Prostate gland (tissue), 2 donors: ENCODE results near the gene NARF.

Experiments
- POLR2A ChIP-seq: fragments of 450-650 bp; IDR thresholded peaks from one replicate; pipeline ENCODE4 v1.6.1; 2016; ENCODE audit warnings: antibody characterized with exemption, mild to moderate bottlenecking
- POLR2AphosphoS5 ChIP-seq: sonication (generic); formaldehyde crosslinking; IDR thresholded peaks from one replicate; pipeline ENCODE4 v1.6.1; 2017; ENCODE audit warnings: antibody characterized with exemption
- TF ChIP-seq, protein P1 (sequence below), 4 experiments: fragments of 200-600 bp in 2 of 4; fragments of 450-650 bp in 2 of 4; sonication (generic) in 2 of 4; IDR thresholded peaks; 1 replicate in 3 of 4; 2 replicates in 1 of 4; pipeline ENCODE4 v1.5.1; 2016 to 2019; ENCODE audit warnings: antibody characterized with exemption in 4 of 4, mild to moderate bottlenecking in 2 of 4, moderate library complexity in 2 of 4

- TF ChIP-seq POLR2A (no peak), POLR2AphosphoS5 (no peak)
- TF ChIP-seq, protein P1, sequence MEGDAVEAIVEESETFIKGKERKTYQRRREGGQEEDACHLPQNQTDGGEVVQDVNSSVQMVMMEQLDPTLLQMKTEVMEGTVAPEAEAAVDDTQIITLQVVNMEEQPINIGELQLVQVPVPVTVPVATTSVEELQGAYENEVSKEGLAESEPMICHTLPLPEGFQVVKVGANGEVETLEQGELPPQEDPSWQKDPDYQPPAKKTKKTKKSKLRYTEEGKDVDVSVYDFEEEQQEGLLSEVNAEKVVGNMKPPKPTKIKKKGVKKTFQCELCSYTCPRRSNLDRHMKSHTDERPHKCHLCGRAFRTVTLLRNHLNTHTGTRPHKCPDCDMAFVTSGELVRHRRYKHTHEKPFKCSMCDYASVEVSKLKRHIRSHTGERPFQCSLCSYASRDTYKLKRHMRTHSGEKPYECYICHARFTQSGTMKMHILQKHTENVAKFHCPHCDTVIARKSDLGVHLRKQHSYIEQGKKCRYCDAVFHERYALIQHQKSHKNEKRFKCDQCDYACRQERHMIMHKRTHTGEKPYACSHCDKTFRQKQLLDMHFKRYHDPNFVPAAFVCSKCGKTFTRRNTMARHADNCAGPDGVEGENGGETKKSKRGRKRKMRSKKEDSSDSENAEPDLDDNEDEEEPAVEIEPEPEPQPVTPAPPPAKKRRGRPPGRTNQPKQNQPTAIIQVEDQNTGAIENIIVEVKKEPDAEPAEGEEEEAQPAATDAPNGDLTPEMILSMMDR (IDR thresholded peaks at IDR 0.05), result no peak
Observed at GRCh38 chr17:82505296-82505695, 46.8 kb downstream of the NARF start.
